ENCODE results near the gene QSOX1. TPM values are rescaled to one million over a fixed set of nuclear protein-coding genes. Genes with fewer than 3 reads are reported as not detected.

The QSOX1 gene
- total RNA-seq, 1 donor from 2014 or later: 11.9 TPM

GRCh38 chr1:180157576-180158057 is 2.9 kb downstream of the QSOX1 start:
- Mint-ChIP-seq H3K36me3 (ENCODE audit: low read depth) (peaks cover 5% of the 10 kb centered on the region), H3K4me3 (no peak overlapping the region), H3K27me3 (no peaks in the 10 kb centered on the region), H3K27ac (no peak overlapping the region), H3K9me3 (no peaks in the 10 kb centered on the region), H3K4me1 (peaks cover 23% of the 10 kb centered on the region)
- intact Hi-C loops (cut with micrococcal nuclease): loop anchor here (10.0 kb wide), 2 partner anchors 867 to 1867 kb away; partner anchors contain the start of gene STX6
- no peak for ATAC-seq (ENCODE audit: low read depth)
- no peak for DNase-seq
- CTCF ChIA-PET: no interaction called here
- POLR2A ChIA-PET: no interaction called here
- no peak for TF ChIP-seq CTCF (IDR thresholded peaks at IDR 0.05)

GRCh38 chr1:180158149-180159147 is 3.8 kb downstream of the QSOX1 start:
- ChIA-PET POLR2A (no interaction called here), CTCF (interaction anchor here (0.6 to 1.3 kb wide), 2 partner anchors 10 to 343 kb away, joined by 3 read pairs; no protein-coding TSS in a partner anchor)
- H3K27ac Mint-ChIP-seq: no peak overlapping the region
- intact Hi-C loops (cut with micrococcal nuclease): loop anchor here (10.0 kb wide), 2 partner anchors 866 to 1866 kb away; partner anchors contain the start of gene STX6
- DNase-seq (no peak), ATAC-seq (ENCODE audit: low read depth) (no peak)
- TF ChIP-seq CTCF (IDR thresholded peaks at IDR 0.05): no peak
- H3K36me3 Mint-ChIP-seq (ENCODE audit: low read depth): peaks cover 5% of the 10 kb centered on the region
- H3K4me3 Mint-ChIP-seq: no peak overlapping the region
- peaks cover 23% of the 10 kb centered on the region for H3K4me1 Mint-ChIP-seq
- H3K9me3 Mint-ChIP-seq: no peaks in the 10 kb centered on the region
- H3K27me3 Mint-ChIP-seq: no peaks in the 10 kb centered on the region

- ATAC-seq (ENCODE audit: low read depth) (no peak), DNase-seq (no peak)
- intact Hi-C loops (cut with micrococcal nuclease): no loop called here
- no peak for TF ChIP-seq CTCF (IDR thresholded peaks at IDR 0.05)
- CTCF ChIA-PET: no interaction called here
- H3K36me3 Mint-ChIP-seq (ENCODE audit: low read depth): peaks cover under 1% of the 10 kb centered on the region
- peaks cover 16% of the 10 kb centered on the region for H3K4me1 Mint-ChIP-seq
- no peak overlapping the region for H3K27ac Mint-ChIP-seq
- no peaks in the 10 kb centered on the region for H3K9me3 Mint-ChIP-seq
- POLR2A ChIA-PET: no interaction called here
- no peak overlapping the region for H3K4me3 Mint-ChIP-seq
- no peaks in the 10 kb centered on the region for H3K27me3 Mint-ChIP-seq
These were observed 5.7 kb downstream of the QSOX1 start for GRCh38 chr1:180160357-180160756.

GRCh38 chr1:180163041-180163440 is 8.4 kb downstream of the QSOX1 start:
- DNase-seq (no peak), ATAC-seq (ENCODE audit: low read depth) (no peak)
- Mint-ChIP-seq H3K27me3 (no peaks in the 10 kb centered on the region), H3K27ac (no peak overlapping the region), H3K9me3 (no peaks in the 10 kb centered on the region), H3K4me3 (no peak overlapping the region), H3K36me3 (ENCODE audit: low read depth) (peaks cover 3% of the 10 kb centered on the region), H3K4me1 (no peaks in the 10 kb centered on the region)
- no peak for TF ChIP-seq CTCF (IDR thresholded peaks at IDR 0.05)
- intact Hi-C loops (cut with micrococcal nuclease): no loop called here
- ChIA-PET CTCF (no interaction called here), POLR2A (no interaction called here)

GRCh38 chr1:180165096-180165495 is 10.4 kb downstream of the QSOX1 start:
- intact Hi-C loops (cut with micrococcal nuclease): no loop called here

More at GRCh38 chr1:180165096-180165495, 10.4 kb downstream of the QSOX1 start:
- Mint-ChIP-seq H3K27ac (no peak overlapping the region), H3K27me3 (no peaks in the 10 kb centered on the region), H3K9me3 (no peaks in the 10 kb centered on the region), H3K4me1 (no peaks in the 10 kb centered on the region), H3K36me3 (ENCODE audit: low read depth) (peaks cover 5% of the 10 kb centered on the region), H3K4me3 (no peak overlapping the region)
- POLR2A ChIA-PET: no interaction called here
- ATAC-seq (ENCODE audit: low read depth): no peak
- DNase-seq: no peak
- TF ChIP-seq CTCF (IDR thresholded peaks at IDR 0.05): no peak
- CTCF ChIA-PET: interaction anchor here (1.2 to 1.4 kb wide), 2 partner anchors 11 to 14 kb away, joined by 5 to 8 read pairs; no protein-coding TSS in a partner anchor
